ENCODE measurements around the gene MRPL17. TPM values are rescaled to one million over a fixed set of nuclear protein-coding genes. Genes with fewer than 3 reads are reported as not detected.

The MRPL17 gene
- total RNA-seq, 2 experiments from 2014 or later, result 44.0 to 46.8 TPM

GRCh38 chr11:6677018-6677417 is 6.1 kb downstream of the MRPL17 start:
- ChIA-PET CTCF (ENCODE audit: unreplicated experiment) (no interaction called here), POLR2A (interaction anchor here (0.7 to 0.9 kb wide), 5 partner anchors 25 to 783 kb away, joined by 4 to 8 read pairs (median 5); partner anchors contain the start of gene TPP1)
- no peaks in the 10 kb centered on the region for H3K9me2 ChIP-seq (ENCODE audit: insufficient read depth, low read length)
- intact Hi-C loops (cut with micrococcal nuclease; ENCODE audit: unreplicated experiment), result no loop called here
- BruUV-seq (replicated peaks), result no TSS peak
- peaks cover 11% of the 10 kb centered on the region for H3K4me1 ChIP-seq (ENCODE audit: insufficient read depth, low read length, poor library complexity, severe bottlenecking)
- peaks cover 15% of the 10 kb centered on the region for H4K20me1 ChIP-seq (ENCODE audit: insufficient read depth, low read length)
- TF ChIP-seq EZH2phosphoT487 (IDR thresholded peaks at IDR 0.05; ENCODE audit: borderline replicate concordance, low read depth, low read length) (no peak), CTCF (conservative IDR thresholded peaks at IDR 0.05; ENCODE audit: low read length) (no peak)
- no peak overlapping the region for H3K4me2 ChIP-seq (ENCODE audit: low read length)
- H3K9me3 ChIP-seq (ENCODE audit: low read length), result no peaks in the 10 kb centered on the region
- peaks cover 36% of the 10 kb centered on the region for H3K36me3 ChIP-seq (ENCODE audit: insufficient read depth, low read length)
- DNase-seq (ENCODE audit: low spot score), result no peak
- peaks cover 19% of the 10 kb centered on the region for H3K79me2 ChIP-seq (ENCODE audit: insufficient read depth, low read depth, low read length)
- no peak overlapping the region for H3K4me3 ChIP-seq (ENCODE audit: low read depth, low read length, poor library complexity, severe bottlenecking)
- no peak overlapping the region for H2AFZ ChIP-seq (ENCODE audit: low read length)
- H3K27ac ChIP-seq (ENCODE audit: low read depth, low read length, poor library complexity, severe bottlenecking), result no peak overlapping the region

DNA sequence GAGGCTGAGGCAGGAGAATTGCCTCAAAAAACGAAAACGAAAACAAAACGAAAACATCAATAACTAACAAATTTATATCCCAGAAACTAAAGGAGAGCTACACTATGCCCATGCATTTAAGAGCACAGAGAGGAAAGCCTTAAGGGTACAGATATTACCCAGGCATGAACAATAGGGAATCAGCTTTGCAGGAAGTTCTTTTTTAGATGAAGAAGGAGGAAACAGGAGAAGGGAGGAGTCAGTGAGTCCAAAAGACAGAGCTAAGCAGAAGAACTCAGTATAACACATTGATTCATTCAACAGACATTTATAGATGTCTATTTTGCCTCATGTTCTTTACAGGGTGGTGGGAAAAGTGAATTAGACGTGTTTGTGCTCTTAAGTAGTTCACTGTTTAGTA is 8.3 kb downstream of the MRPL17 start:
- H3K4me2 ChIP-seq (ENCODE audit: low read length), result no peak overlapping the region
- no peaks in the 10 kb centered on the region for H3K9me2 ChIP-seq (ENCODE audit: insufficient read depth, low read length)
- H3K4me1 ChIP-seq (ENCODE audit: insufficient read depth, low read length, poor library complexity, severe bottlenecking), result no peaks in the 10 kb centered on the region
- DNase-seq (ENCODE audit: low spot score), result no peak
- intact Hi-C loops (cut with micrococcal nuclease; ENCODE audit: unreplicated experiment), result no loop called here
- H3K4me3 ChIP-seq (ENCODE audit: low read depth, low read length, poor library complexity, severe bottlenecking), result no peak overlapping the region
- ChIA-PET POLR2A (interaction anchor here (0.7 kb wide), 1 partner anchor 9 kb away, joined by 3 read pairs; the partner anchor contains the start of gene MRPL17), CTCF (ENCODE audit: unreplicated experiment) (no interaction called here)
- no TSS peak for BruUV-seq (replicated peaks)
- no peak overlapping the region for H3K27ac ChIP-seq (ENCODE audit: low read depth, low read length, poor library complexity, severe bottlenecking)
- H3K79me2 ChIP-seq (ENCODE audit: insufficient read depth, low read depth, low read length), result no peaks in the 10 kb centered on the region
- TF ChIP-seq CTCF (conservative IDR thresholded peaks at IDR 0.05; ENCODE audit: low read length), result no peak
- no peak for TF ChIP-seq EZH2phosphoT487 (IDR thresholded peaks at IDR 0.05; ENCODE audit: borderline replicate concordance, low read depth, low read length)
- peaks cover 15% of the 10 kb centered on the region; the same call in 1 of the 2 replicates for H3K36me3 ChIP-seq (ENCODE audit: insufficient read depth, low read length)
- H4K20me1 ChIP-seq (ENCODE audit: insufficient read depth, low read length), result no peaks in the 10 kb centered on the region
- H2AFZ ChIP-seq (ENCODE audit: low read length), result no peak overlapping the region
- no peaks in the 10 kb centered on the region for H3K9me3 ChIP-seq (ENCODE audit: low read length)

DNA sequence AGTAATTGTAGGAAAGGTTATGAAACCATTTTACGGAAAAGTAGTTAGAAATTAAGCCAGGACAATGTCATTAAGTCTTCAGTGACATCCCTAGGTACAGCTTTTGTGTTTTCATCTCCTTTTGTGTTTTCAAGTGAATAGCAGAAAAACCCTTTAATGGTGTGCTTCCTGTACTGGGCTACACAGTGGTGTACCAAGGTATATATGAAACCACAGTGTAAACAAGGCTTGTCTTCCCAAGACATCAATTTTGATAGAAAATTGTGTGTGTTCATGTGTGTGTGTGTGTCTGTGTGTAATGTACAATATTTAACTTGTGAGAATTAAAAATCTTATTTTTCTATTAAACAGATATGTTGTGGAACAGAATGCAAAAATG is 8.9 kb downstream of the MRPL17 start:
- Histone ChIP-seq H3K27ac (ENCODE audit: low read depth, low read length, poor library complexity, severe bottlenecking) (no peak overlapping the region), H2AFZ (ENCODE audit: low read length) (no peak overlapping the region), H3K36me3 (ENCODE audit: insufficient read depth, low read length) (peaks cover 8% of the 10 kb centered on the region; the same call in 1 of the 2 replicates), H3K4me3 (ENCODE audit: low read depth, low read length, poor library complexity, severe bottlenecking) (no peak overlapping the region), H3K4me2 (ENCODE audit: low read length) (no peak overlapping the region), H3K79me2 (ENCODE audit: insufficient read depth, low read depth, low read length) (no peaks in the 10 kb centered on the region), H3K9me2 (ENCODE audit: insufficient read depth, low read length) (no peaks in the 10 kb centered on the region), H4K20me1 (ENCODE audit: insufficient read depth, low read length) (no peaks in the 10 kb centered on the region), H3K4me1 (ENCODE audit: insufficient read depth, low read length, poor library complexity, severe bottlenecking) (no peaks in the 10 kb centered on the region), H3K9me3 (ENCODE audit: low read length) (no peaks in the 10 kb centered on the region)
- CTCF ChIA-PET (ENCODE audit: unreplicated experiment), result no interaction called here
- TF ChIP-seq EZH2phosphoT487 (IDR thresholded peaks at IDR 0.05; ENCODE audit: borderline replicate concordance, low read depth, low read length) (no peak), CTCF (conservative IDR thresholded peaks at IDR 0.05; ENCODE audit: low read length) (no peak)
- no peak for DNase-seq (ENCODE audit: low spot score)
- intact Hi-C loops (cut with micrococcal nuclease; ENCODE audit: unreplicated experiment), result no loop called here
- POLR2A ChIA-PET, result no interaction called here
- BruUV-seq (replicated peaks), result no TSS peak
